Thyroid gland (tissue), 4 donors: ENCODE measurements around the gene PMF1.

ENCODE experiments used
- CTCF ChIP-seq, 6 experiments: fragments of 200-600 bp in 3 of 6; fragments of 450-650 bp in 3 of 6; sonication (generic) in 3 of 6; IDR thresholded peaks; one replicate each; pipeline ENCODE4 v1.5.1; 2016 to 2019; ENCODE audit warnings: antibody characterized with exemption in 6 of 6, mild to moderate bottlenecking in 2 of 6, inconsistent platforms in 1 of 6, moderate library complexity in 1 of 6
- POLR2A ChIP-seq, 2 donors: fragments of 450-650 bp; IDR thresholded peaks; one replicate each; pipeline ENCODE4 v1.6.1; 2017; ENCODE audit warnings: antibody characterized with exemption in 2 of 2, mild to moderate bottlenecking in 2 of 2, moderate library complexity in 1 of 2

- TF ChIP-seq CTCF (IDR thresholded peaks at IDR 0.05) (no peak), POLR2A (IDR thresholded peaks at IDR 0.05) (no peak)
Measured at GRCh38 chr1:156220226-156220625, 7.4 kb downstream of the PMF1 start.
